ENCODE data around the gene FIGN.

GRCh38 chr2:163658556-163658955 lies 77.3 kb downstream of the FIGN start:
- TF ChIP-seq POLR2AphosphoS5 (IDR thresholded peaks at IDR 0.05; ENCODE audit: low read depth, low read length) (no peak), TAF1 (IDR thresholded peaks at IDR 0.05; ENCODE audit: borderline replicate concordance, insufficient read depth, low read length) (no peak), SIN3A (IDR thresholded peaks at IDR 0.05; ENCODE audit: borderline replicate concordance, insufficient read depth, low read length) (no peak)

Measured in PFSK-1 (cell line).